AG10803 (cell line): ENCODE data around the gene GULP1.

Experiments used
- DNase-seq: peaks from one replicate; pipeline ENCODE4 v3.0.0; 2010; ENCODE audit warnings: low read depth
- H3K4me3 ChIP-seq: 2 replicates; pipeline ENCODE4 v1.5.1; 2011; ENCODE audit warnings: mild to moderate bottlenecking, low read length, control low read depth
- CTCF ChIP-seq: conservative IDR thresholded peaks from 2 replicates; pipeline ENCODE4 v1.5.1; 2011; ENCODE audit warnings: mild to moderate bottlenecking, low read length, control low read depth, inconsistent platforms

GULP1 gene

GRCh38 chr2:188349019-188349418 is 57.3 kb downstream of the GULP1 start:
- TF ChIP-seq CTCF: no peak
- no peak for DNase-seq
- no peak overlapping the region for H3K4me3 ChIP-seq

- no peak for TF ChIP-seq CTCF
- H3K4me3 ChIP-seq: no peak overlapping the region
- DNase-seq: no peak
These were observed 61.6 kb downstream of the GULP1 start for GRCh38 chr2:188353282-188353681.

- DNase-seq: no peak
- no peak for TF ChIP-seq CTCF
- no peak overlapping the region for H3K4me3 ChIP-seq
These were observed 69.0 kb downstream of the GULP1 start for GRCh38 chr2:188360485-188361263.

- no peak for DNase-seq
- no peak overlapping the region for H3K4me3 ChIP-seq
- no peak for TF ChIP-seq CTCF
These were observed 72.5 kb downstream of the GULP1 start for GRCh38 chr2:188364033-188364630.

GRCh38 chr2:188365058-188365641 is 73.5 kb downstream of the GULP1 start:
- TF ChIP-seq CTCF: no peak
- H3K4me3 ChIP-seq: no peak overlapping the region
- DNase-seq: no peak

GRCh38 chr2:188367164-188367563 is 75.5 kb downstream of the GULP1 start:
- no peak for DNase-seq
- no peak for TF ChIP-seq CTCF
- H3K4me3 ChIP-seq: no peak overlapping the region

- TF ChIP-seq CTCF: peak; percentile 92
- H3K4me3 ChIP-seq: no peak overlapping the region
- DNase-seq: peak; percentile 59
These were observed 77.7 kb downstream of the GULP1 start for GRCh38 chr2:188369365-188369764.
